Measurements from ENCODE around the gene FASLG. TPM values are rescaled to one million over a fixed set of nuclear protein-coding genes. Genes with fewer than 3 reads are reported as not detected.

FASLG gene, protein sequence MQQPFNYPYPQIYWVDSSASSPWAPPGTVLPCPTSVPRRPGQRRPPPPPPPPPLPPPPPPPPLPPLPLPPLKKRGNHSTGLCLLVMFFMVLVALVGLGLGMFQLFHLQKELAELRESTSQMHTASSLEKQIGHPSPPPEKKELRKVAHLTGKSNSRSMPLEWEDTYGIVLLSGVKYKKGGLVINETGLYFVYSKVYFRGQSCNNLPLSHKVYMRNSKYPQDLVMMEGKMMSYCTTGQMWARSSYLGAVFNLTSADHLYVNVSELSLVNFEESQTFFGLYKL
- 1 to 10 TPM in 1 of 2 donors, under 1 TPM in 1; 0.82 to 1.4 TPM for total RNA-seq
- polyA plus RNA-seq (ENCODE audit: insufficient read length in 6 of 6): under 1 TPM in 5 of 6 donors, not detected in 1; 0.21 to 0.74 (median 0.37) TPM
- long read RNA-seq, donor 1: 0 reads
- long read RNA-seq, donor 2: 0 reads
- long read RNA-seq, donor 3: 0 reads
- long read RNA-seq, donor 4: 0 reads
- long read RNA-seq, donor 5: 0 reads
- long read RNA-seq, donor 6: 0 reads
- long read RNA-seq, donor 7: 0 reads
- long read RNA-seq, donor 8: 0 reads
- long read RNA-seq, donor 9: 0 reads
- long read RNA-seq, donor 10: 0 reads
- long read RNA-seq, donor 11: 0 reads
- long read RNA-seq, donor 12, partial matches to known transcripts: 0 of 1 reads
- long read RNA-seq, donor 12, other reads (novel, unspliced or antisense): 0 of 1 reads

- no peaks in the 10 kb centered on the region for H3K27me3 ChIP-seq
- H3K27ac ChIP-seq: peak within 1 kb of the TSS in 1 of 2 donors; percentile 18
- intact Hi-C loops (cut with DNase I): no loop called here
- H3K36me3 ChIP-seq: no peaks in the 10 kb centered on the region
- peak in 1 of 4 donors; percentile 75 for DNase-seq
- peak within 1 kb of the TSS in 1 of 2 donors; percentile 11 for H3K4me3 ChIP-seq
- ATAC-seq: no peak
- no peaks in the 10 kb centered on the region for H3K9me3 ChIP-seq
- no peak for TF ChIP-seq CTCF (IDR thresholded peaks at IDR 0.05)
- H3K4me1 ChIP-seq: peaks cover 0 to 7% of the 10 kb centered on the region in 2 donors
Measured at GRCh38 chr1:172658871-172659453, at the start of gene FASLG. Gene FASLG (plus strand): TSS chr1:172659103. CDS start chr1:172659202, 99 bp downstream.

DNA sequence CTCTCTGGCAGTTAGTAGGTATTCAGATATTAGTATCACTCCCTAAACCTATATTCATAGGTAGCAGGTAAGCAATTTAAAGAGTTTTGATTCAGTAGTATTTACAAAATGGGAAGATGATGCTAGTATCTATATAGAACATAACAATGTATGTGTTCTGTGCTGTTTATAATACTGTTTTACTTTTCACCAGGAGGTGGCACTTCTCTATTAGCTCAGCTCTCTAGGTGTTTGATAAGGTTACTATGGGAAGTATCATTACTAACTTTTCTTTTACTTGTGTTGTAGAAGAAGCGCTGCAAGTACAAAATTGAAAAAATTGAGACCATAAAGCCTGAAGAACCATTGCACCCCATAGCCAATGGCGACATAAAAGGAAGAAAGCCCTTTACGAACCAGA lies 49.4 kb upstream of the FASLG start:
- no peak overlapping the region for H3K4me3 ChIP-seq
- no peaks in the 10 kb centered on the region for H3K4me1 ChIP-seq
- intact Hi-C loops (cut with DNase I): no loop called here
- no peak for TF ChIP-seq CTCF (IDR thresholded peaks at IDR 0.05)
- peak; percentile 47 for ATAC-seq
- no peaks in the 10 kb centered on the region for H3K27me3 ChIP-seq
- H3K36me3 ChIP-seq: peaks cover 0 to 36% of the 10 kb centered on the region in 2 donors
- no peaks in the 10 kb centered on the region for H3K9me3 ChIP-seq
- H3K27ac ChIP-seq: no peak overlapping the region
- DNase-seq: no peak

DNA sequence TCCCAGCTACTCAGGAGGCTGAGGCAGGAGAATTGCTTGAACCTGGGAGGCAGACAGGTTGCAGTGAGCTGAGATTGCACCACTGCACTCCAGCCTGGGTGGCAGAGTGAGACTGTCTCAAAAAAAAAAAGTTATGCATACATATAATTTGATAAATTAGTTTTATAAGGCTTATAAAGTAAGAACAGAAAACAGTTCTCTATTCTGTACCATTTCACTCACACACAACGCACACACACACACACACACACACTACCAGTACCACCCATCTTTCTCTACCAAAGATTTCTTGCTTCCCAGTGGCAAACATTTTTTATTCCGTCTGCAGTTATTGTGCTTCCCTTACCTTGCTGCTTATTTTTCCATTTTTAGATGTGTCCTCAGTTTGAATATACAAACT lies 46.4 kb upstream of the FASLG start:
- DNase-seq: no peak
- H3K27me3 ChIP-seq: no peaks in the 10 kb centered on the region
- intact Hi-C loops (cut with DNase I): no loop called here

DNA sequence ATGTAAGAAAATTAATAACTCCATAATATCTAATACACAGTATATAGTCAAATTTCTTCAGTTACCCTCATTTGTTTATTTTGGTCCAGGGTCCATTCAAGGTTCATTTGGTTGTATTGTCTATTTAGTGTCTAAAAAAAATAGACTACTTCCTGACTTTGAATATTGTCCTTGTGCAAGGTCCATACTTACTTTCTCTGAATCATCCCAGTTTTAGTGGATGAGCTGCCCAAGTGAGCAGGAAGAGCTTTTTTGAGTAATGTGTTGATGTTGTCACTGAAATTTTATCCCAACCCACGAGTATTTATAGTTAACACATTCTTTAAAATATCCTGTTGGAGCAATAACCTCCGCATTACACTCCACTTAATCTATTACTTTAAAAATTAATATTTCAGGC lies 45.6 kb upstream of the FASLG start:
- Histone ChIP-seq H3K9me3 (no peaks in the 10 kb centered on the region), H3K27ac (no peak overlapping the region), H3K27me3 (no peaks in the 10 kb centered on the region), H3K4me1 (peaks cover 0 to 3% of the 10 kb centered on the region in 2 donors), H3K4me3 (no peak overlapping the region), H3K36me3 (peaks cover 0 to 34% of the 10 kb centered on the region in 2 donors)
- intact Hi-C loops (cut with DNase I): no loop called here
- no peak for TF ChIP-seq CTCF (IDR thresholded peaks at IDR 0.05)
- no peak for DNase-seq
- no peak for ATAC-seq

More for the DNA sequence above, 46.4 kb upstream of the FASLG start:
- Histone ChIP-seq H3K4me1 (peaks cover 0 to 3% of the 10 kb centered on the region in 2 donors), H3K9me3 (no peaks in the 10 kb centered on the region), H3K4me3 (no peak overlapping the region), H3K27ac (no peak overlapping the region), H3K36me3 (peaks cover 0 to 35% of the 10 kb centered on the region in 2 donors)
- ATAC-seq: no peak
- no peak for TF ChIP-seq CTCF (IDR thresholded peaks at IDR 0.05)

GRCh38 chr1:172616195-172616594 lies 42.7 kb upstream of the FASLG start:
- peaks cover 0 to 6% of the 10 kb centered on the region in 2 donors for H3K36me3 ChIP-seq
- no peak overlapping the region for H3K4me3 ChIP-seq
- no peak for TF ChIP-seq CTCF (IDR thresholded peaks at IDR 0.05)
- DNase-seq (no peak), ATAC-seq (no peak)
- H3K27ac ChIP-seq: no peak overlapping the region
- no peaks in the 10 kb centered on the region for H3K27me3 ChIP-seq
- peaks cover 0 to 3% of the 10 kb centered on the region in 2 donors for H3K4me1 ChIP-seq
- H3K9me3 ChIP-seq: peaks cover 0 to 22% of the 10 kb centered on the region in 2 donors
- intact Hi-C loops (cut with DNase I): no loop called here

Data from left lung (tissue), 14 donors.